ENCODE data around the gene SLC22A2.

DNA sequence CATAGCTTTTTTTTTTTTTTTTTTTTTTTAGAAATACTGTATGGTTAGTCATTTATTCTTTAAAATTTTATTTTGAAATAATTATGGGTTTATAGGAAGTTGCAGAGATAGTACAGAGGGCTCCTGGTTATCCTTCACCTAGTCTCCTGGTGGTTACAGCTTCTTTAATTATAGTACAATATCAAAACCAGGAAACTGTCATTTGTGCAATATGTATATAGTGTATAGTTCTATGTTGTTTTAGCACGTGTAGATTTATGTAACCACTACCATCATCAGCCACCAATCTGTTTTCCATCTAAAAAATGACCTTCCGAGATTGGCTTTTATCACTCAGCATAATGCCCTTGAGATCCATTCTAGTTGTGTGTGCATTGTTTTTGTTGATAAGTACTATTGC is 54.7 kb downstream of the SLC22A2 start:
- TF ChIP-seq POLR2AphosphoS5 (IDR thresholded peaks at IDR 0.05; ENCODE audit: borderline replicate concordance, low read depth, low read length) (no peak), EZH2 (IDR thresholded peaks at IDR 0.05) (no peak), FOXP2 (optimal IDR thresholded peaks at IDR 0.05; ENCODE audit: control extremely low read depth, extremely low read length, insufficient read depth) (no peak)
